Panc1 (cell line): ENCODE results near the gene ABHD4. TPM values are rescaled to one million over a fixed set of nuclear protein-coding genes. Genes with fewer than 3 reads are reported as not detected.

ENCODE experiments used
- ATAC-seq: fragments of 200-7000 bp; cut with Tn5 transposase; 2 replicates; pipeline ENCODE4 v1.9.1; 2020; ENCODE audit warnings: mild to moderate bottlenecking, moderate library complexity
- BruUV-seq: library from RNA; stranded (reverse); fragments of 400-500 nt; replicated peaks from 2 replicates; lab custom pipeline; 2021; lab: Mats Ljungman, UMichigan
- CTCF ChIA-PET: fragments of 300-600 bp; sonication (Branson Sonifier 250); formaldehyde crosslinking; loops from one replicate; lab custom pipeline; 2022; ENCODE audit warnings: antibody characterized with exemption; lab: Charles Lee
- POLR2A ChIA-PET: fragments of 300-600 bp; sonication (Branson Sonifier 250); formaldehyde crosslinking; loops from one replicate; lab custom pipeline; 2022; ENCODE audit warnings: antibody characterized with exemption; lab: Charles Lee
- DNase-seq: peaks from one replicate; pipeline ENCODE4 v3.0.0-alpha.2; 2010; ENCODE audit warnings: low read depth, low spot score
- H3K27ac ChIP-seq: 2 replicates; pipeline ENCODE4 v1.5.1; 2011; ENCODE audit warnings: mild to moderate bottlenecking, low read length, inconsistent platforms
- H3K27me3 ChIP-seq: fragments of 200-500 bp; sonication (Bioruptor generic); 2 replicates; pipeline ENCODE4 v1.6.0; 2014; ENCODE audit warnings: low read length, inconsistent platforms; ENCODE audit not compliant: control insufficient read depth, insufficient read depth
- H3K36me3 ChIP-seq: fragments of 200-500 bp; sonication (Bioruptor generic); 2 replicates; pipeline ENCODE4 v1.5.1; 2014; ENCODE audit warnings: inconsistent platforms, mild to moderate bottlenecking, low read length, moderate library complexity; ENCODE audit not compliant: control insufficient read depth, insufficient read depth
- H3K4me1 ChIP-seq: 2 replicates; pipeline ENCODE4 v1.5.1; 2011; ENCODE audit warnings: inconsistent platforms, mild to moderate bottlenecking, low read length, moderate library complexity; ENCODE audit not compliant: control insufficient read depth, insufficient read depth
- H3K4me3 ChIP-seq, 2 experiments: 2 replicates each; pipeline ENCODE4 v1.5.1; 2011 to 2012; ENCODE audit warnings: low read depth in 2 of 2, low read length in 2 of 2, mild to moderate bottlenecking in 2 of 2, inconsistent platforms in 1 of 2, moderate library complexity in 1 of 2
- H3K9me3 ChIP-seq: fragments of 200-500 bp; sonication (Bioruptor generic); 2 replicates; pipeline ENCODE4 v1.5.1; 2014; ENCODE audit warnings: low read depth, mild to moderate bottlenecking, inconsistent platforms, low read length, moderate library complexity; ENCODE audit not compliant: control insufficient read depth, insufficient read depth
- CTCF ChIP-seq: fragments of 450-650 bp; IDR thresholded peaks from 2 replicates; pipeline ENCODE4 v1.5.1; 2017; ENCODE audit warnings: mild to moderate bottlenecking
- POLR2AphosphoS5 ChIP-seq: IDR thresholded peaks from 2 replicates; pipeline ENCODE4 v1.6.1; 2012; ENCODE audit warnings: mild to moderate bottlenecking, low read depth, low read length, moderate library complexity
- REST ChIP-seq, 2 experiments: IDR thresholded peaks; 2 replicates each; pipeline ENCODE4 v1.6.1; 2011 to 2012; ENCODE audit warnings: low read depth in 2 of 2, control low read depth in 1 of 2, low read length in 1 of 2, mild to moderate bottlenecking in 1 of 2, moderate library complexity in 1 of 2; ENCODE audit not compliant: insufficient read depth in 1 of 2
- SIN3A ChIP-seq: IDR thresholded peaks from 2 replicates; pipeline ENCODE4 v1.6.1; 2012; ENCODE audit warnings: low read depth, mild to moderate bottlenecking, low read length, moderate library complexity, borderline replicate concordance; ENCODE audit not compliant: insufficient read depth
- TCF7L2 ChIP-seq: IDR thresholded peaks from 2 replicates; pipeline ENCODE4 v1.6.1; 2011; ENCODE audit warnings: mild to moderate bottlenecking, low read depth, low read length, inconsistent platforms
- in situ Hi-C: cut with HindIII; loops from 2 replicates; pipeline ENCODE4 v1.10.0; 2016; ENCODE audit warnings: low sequenced_read_pairs, low pct_unique_long_range_greater_than_20kb
- intact Hi-C: fragments of 100-400 bp; cut with micrococcal nuclease; formaldehyde crosslinking; loops from one replicate; pipeline ENCODE4 v1.10.0; 2022; ENCODE audit not compliant: unreplicated experiment
- total RNA-seq: library from RNA; stranded (reverse); gene quantifications from one replicate; pipeline ENCODE4 v1.2.1, GENCODE V29; 2021; ENCODE audit not compliant: unreplicated experiment

ABHD4 gene
- total RNA-seq, 1 experiment from 2014 or later: 5.1 TPM

GRCh38 chr14:22549981-22550673 is 48.0 kb upstream of the ABHD4 start:
- Histone ChIP-seq H3K27ac (no peak overlapping the region), H3K9me3 (no peaks in the 10 kb centered on the region), H3K4me1 (no peaks in the 10 kb centered on the region), H3K36me3 (no peaks in the 10 kb centered on the region), H3K27me3 (no peaks in the 10 kb centered on the region), H3K4me3 (no peak overlapping the region)
- DNase-seq (no peak), ATAC-seq (no peak)
- intact Hi-C loops: loop anchor here (5.0 kb wide), 1 partner anchor 158 kb away; no protein-coding TSS in a partner anchor
- ChIA-PET POLR2A (no interaction called here), CTCF (no interaction called here)
- in situ Hi-C loops: no loop called here
- TF ChIP-seq POLR2AphosphoS5 (no peak), TCF7L2 (no peak), CTCF (no peak), SIN3A (no peak), REST (IDR thresholded peaks at IDR 0.05; ENCODE audit: insufficient read depth in 1 of 2, low read depth in 2 of 2, low read length in 1 of 2) (no peak)
- BruUV-seq: no TSS peak

GRCh38 chr14:22551605-22551997 is 46.5 kb upstream of the ABHD4 start:
- Histone ChIP-seq H3K4me3 (no peak overlapping the region), H3K27ac (no peak overlapping the region), H3K36me3 (no peaks in the 10 kb centered on the region), H3K4me1 (no peaks in the 10 kb centered on the region), H3K9me3 (no peaks in the 10 kb centered on the region), H3K27me3 (no peaks in the 10 kb centered on the region)
- ChIA-PET POLR2A (no interaction called here), CTCF (no interaction called here)
- no peak for TF ChIP-seq REST (IDR thresholded peaks at IDR 0.05; ENCODE audit: insufficient read depth in 1 of 2, low read depth in 2 of 2, low read length in 1 of 2)
- TF ChIP-seq SIN3A: no peak
- TF ChIP-seq CTCF: no peak
- no peak for TF ChIP-seq POLR2AphosphoS5
- TF ChIP-seq TCF7L2: no peak
- ATAC-seq (no peak), DNase-seq (no peak)
- no TSS peak for BruUV-seq
- in situ Hi-C loops (no loop called here), intact Hi-C loops (no loop called here)
